ENCODE results near the gene GSG1L.
A peak's percentile ranks its signal among the peaks of the same experiment; 100 is the strongest.
"Not testable (repeated sequence)": the region's sequence is repeated elsewhere in the genome, so short reads cannot be mapped to it uniquely, and the experiment has no call there.

Gene GSG1L

DNA sequence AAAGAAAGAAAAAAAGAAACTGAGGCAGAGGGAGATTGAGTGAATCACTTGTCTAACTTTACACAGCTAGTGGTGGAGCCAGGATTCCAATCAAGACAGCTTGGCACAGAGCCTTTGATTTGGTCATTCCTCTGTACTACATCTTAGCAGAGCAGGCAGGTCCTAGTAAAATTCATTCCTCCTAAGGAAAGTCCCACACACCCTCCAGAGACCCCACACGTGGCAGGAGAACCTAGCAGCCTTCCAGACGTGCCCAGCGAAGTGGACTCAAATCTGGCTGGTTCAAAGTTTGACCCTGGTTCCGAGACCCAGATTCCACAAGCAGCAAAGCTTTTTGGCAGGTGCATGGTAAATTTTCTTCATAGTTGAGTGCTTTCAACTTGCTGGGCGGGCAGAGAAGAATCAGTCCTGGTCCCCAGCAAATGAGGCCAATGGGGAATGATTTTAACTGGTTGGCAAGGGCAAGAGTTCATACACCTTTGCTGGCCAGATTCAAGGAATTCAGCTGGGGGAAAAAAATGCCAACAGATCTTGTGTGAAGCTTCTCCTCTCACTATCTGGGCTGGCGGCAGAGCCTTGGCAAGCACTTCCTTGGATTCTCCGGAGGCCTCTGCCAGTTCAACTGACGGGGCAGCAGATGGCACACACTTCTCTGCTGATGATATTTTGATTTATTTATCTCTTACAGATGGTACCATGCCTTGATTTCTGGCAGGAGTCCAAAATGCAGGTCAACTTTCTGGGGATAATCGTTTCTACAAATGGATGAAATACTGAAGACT lies 82.4 kb downstream of the GSG1L start:
- DNase-seq (ENCODE audit: low spot score): no peak

DNA sequence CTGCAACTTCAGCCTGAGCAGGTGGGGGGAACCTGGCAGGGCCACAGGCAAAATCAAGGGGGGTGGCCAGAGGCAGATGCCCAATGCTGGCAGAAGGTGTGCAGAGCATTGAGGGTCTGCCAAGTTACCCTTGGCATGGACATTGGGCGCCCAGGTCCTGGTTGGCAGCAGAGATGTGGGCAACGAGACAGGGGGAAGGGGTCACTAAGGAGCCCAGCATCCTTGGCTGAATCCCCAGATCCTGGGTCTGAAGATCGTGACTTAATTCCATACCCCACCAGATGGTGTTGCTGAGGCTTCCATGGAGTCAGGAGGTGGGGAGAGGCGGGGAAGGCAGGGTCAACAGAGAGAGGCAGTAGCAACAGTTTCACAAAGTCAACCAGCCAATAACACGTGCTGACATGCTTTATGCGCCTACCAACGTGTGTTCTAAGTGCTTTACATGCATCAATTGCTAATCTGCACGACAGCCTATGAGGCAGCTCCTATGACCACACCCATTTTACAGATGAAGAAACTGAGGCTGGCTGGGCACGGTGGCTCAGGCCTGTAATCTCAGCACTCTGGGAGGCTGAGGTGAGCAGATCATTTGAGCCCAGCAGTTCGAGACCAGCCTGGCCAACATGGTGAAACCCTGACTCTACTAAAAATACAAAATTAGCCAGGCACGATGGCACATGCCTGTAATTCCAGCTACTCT lies 83.3 kb downstream of the GSG1L start:
- no peak for DNase-seq (ENCODE audit: low spot score)

DNA sequence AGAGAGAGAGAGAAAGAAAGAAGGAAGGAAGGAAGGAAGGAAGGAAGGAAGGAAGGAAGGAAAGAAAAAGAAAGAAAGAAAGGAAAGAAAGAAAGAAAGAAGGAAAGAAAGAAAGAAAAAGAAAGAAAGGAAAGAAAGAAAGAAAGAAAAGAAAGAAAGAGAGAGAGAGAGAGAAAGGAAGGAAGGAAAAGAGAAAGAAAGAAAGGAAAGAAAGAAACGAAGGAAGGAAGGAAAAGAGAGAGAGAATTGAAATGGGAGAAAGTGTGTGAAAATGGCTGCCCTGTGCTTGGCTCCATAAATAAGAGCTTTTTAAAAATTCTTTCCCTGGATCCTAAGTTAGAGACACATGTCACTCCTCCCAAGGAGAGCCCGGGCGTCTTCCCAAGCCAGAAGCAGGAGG lies 83.8 kb downstream of the GSG1L start:
- not testable (repeated sequence) for DNase-seq (ENCODE audit: low spot score)

DNA sequence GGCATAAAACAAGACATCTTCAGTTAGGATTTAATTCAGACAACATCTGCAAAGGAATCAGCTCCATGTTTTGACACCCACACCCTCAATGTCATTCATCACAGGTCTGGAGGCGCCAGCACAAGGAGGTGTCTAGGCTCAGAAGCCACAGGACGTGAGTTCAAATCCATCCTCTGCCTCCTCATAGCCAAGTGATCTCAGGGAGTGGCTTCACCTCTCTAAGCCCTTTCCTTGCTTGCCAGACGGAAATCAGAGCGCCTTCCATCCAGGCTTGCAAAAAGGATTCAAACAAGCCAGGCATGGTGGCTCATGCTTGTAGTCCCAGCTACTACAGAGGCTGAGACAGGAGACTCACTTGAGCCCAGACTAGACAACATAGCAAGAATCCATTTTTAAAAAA lies 84.6 kb downstream of the GSG1L start:
- DNase-seq (ENCODE audit: low spot score): no peak

DNA sequence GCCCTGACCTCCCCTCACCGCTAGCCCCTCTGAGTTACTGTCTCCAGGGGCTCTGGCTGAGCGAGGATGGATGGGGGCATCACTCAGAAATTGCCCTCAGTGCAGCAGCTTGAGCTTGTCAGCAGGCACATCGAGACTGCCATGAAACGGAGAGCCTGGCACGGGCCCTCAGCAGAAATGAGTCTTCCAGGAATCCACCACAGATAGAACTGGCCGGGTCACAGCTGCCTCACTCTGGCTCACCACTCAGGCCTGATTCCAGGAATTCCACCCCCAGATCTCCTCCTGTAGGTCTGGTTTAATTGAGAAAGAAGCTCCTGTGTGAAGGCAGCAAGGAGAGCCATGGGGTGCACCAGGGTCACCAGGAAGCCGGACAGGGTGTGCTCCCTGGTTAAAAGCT lies 85.5 kb downstream of the GSG1L start:
- DNase-seq (ENCODE audit: low spot score): no peak

DNA sequence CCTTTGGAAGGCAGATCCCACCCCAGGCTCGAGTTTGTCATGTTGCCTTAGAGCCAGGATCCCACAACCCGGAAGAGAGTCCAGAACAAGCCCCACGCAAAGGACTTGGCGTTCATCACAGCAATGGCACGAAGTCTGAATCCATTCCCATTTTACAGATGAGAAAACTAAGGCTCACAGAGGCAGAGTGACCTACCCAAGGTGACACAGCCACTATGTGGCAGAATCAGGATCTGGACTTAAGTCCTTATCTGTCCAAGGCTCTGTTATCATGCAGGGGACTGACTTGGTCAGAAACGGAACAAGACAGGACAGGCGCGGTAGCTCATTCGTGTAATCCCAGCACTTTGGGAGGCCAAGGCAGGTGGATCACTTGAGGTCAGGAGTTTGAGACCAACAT lies 86.5 kb downstream of the GSG1L start:
- DNase-seq (ENCODE audit: low spot score): no peak

DNA sequence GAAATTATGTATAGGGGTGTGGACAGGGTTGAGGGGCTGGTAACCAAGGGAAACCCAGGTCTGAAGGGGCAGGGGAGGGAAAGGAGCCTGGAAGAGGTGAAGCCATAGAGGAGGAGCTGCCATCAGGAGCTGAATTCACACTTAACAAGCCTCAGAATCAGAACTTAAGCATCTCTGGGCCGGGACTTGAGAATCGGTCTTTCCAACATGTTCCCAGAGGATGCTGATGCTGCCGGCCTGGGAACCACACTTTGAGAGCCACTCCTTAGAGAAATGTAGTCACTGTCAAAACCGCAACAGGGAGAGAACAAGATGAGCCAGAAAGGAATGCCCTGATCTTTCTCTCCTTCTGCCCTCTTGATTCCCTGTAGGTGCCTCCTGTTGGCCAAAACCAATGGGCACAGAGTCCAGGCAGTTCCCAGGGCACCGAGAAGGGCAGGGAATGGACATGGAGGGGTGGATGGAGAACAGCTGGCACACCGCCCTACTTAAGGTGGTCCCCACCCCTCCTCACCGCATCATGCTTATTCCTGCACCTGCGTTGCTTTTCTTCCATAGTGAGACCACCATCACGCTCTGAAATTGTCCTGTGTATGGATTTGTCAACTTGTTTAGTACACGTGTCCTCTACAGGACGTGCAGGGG lies 88.5 kb downstream of the GSG1L start:
- DNase-seq (ENCODE audit: low spot score): no peak

DNA sequence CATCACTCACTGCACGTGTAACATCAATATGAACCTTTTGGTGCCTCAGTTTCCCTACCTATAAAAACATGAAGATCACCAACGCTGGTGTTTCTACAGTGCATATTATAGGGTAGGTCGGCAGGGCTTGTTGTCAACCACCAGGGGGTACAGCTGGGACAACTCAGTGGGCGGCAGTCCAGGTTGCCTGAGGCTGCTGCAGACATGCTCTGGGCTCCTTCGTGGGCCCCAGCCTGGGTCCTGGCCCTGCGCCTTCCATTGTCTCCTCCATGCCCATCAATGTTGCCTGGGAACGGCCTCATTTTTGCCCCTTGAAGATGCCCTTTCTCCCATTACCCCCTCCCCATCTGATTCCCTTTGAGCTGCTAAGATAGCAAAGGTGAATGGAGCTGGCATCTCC lies 89.8 kb downstream of the GSG1L start:
- DNase-seq (ENCODE audit: low spot score): peak; percentile 37

DNA sequence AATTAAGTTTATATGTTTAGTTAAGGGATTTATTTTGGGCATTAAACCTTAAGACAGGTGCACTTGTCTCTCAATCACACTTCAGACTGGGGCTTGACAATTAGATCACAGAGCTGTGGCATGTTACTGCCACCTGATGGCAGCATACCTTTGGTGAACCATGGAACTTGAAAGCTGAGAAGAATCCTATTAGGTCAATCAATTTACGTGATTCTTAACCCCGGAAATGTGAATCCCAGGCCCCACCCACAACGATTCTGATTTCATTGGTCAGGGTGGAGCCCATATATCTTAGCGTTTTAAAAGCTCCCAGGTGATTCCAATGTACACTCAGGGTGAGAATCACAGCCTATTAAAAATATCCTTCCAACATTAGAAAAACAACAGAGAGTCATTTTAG lies 91.0 kb downstream of the GSG1L start:
- peak; percentile 79 for DNase-seq (ENCODE audit: low spot score)

DNA sequence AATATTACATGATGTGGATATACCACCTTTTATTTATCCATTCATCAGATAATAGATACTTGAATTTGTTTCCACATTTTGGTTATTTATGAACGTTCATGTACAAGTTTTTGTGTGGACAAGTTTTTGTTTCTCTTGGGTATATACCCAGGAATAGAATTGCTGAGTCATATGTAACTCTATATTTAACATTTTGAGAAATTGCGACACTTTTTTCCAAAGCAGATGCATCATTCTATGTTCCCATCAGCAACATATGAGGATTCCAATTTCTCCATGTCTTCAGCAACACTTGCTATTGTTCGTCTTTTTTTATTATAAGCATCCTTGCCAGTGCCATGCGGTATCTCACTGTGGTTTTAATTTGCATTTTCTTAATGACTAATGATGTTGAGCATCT lies 93.9 kb downstream of the GSG1L start:
- no peak for DNase-seq (ENCODE audit: low spot score)

DNA sequence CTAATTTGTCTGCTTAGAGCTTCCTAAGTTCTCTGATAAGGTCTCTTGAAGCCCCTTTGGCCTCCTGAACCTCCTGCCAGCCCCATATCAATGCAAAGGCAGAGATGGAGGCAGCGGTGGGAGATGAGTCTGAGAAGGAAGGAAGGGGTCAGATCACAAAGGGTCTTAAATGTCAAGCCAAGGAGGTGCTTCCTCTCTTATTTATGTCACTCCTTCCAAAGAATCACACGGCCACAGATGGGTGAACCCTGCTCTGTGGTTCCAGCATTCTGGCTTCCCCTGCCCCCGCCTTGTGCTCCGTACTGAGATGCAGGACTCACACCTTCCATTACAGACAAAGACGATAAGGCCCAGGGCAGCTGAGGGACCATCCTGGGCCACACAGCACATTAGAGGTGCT lies 96.3 kb downstream of the GSG1L start:
- DNase-seq (ENCODE audit: low spot score): no peak

DNA sequence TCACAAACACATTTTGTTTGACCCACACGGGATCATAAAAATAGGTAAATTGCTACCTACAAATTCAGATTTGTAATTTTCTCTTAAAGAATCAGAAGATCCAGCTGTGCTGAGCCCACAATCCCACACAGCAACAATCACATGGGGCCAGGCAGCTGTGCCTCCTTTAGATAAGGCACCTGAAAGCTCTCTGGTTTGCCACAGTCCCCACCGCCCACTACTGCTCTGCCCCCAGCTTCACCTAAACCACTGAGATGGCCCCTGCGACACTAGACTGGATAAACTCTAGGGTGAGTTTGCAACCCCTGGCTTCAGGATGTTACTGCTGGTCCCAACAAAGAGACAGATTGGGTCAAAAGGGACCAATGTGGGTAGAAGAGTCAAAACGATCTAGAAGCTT lies 96.8 kb downstream of the GSG1L start:
- no peak for DNase-seq (ENCODE audit: low spot score)

DNA sequence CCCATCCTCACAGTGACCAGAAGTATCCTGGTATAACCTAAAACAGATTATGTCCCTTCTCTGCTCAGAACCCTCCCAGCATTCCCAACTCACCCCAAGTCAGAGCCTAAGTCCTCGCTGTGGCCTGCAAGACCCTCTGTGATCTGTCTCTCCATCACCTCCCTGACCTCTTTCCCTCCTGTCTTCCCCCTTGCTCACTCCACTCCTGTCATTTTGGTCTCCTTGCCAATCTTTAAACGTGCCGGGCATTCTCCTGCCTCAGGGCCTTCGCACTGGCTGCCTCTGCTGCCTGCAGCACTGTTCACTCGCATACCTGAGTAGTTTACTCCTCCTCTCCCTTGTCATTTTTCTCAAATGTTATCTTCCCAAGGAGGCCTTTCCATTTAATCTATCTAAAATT lies 97.7 kb downstream of the GSG1L start:
- DNase-seq (ENCODE audit: low spot score): no peak

DNA sequence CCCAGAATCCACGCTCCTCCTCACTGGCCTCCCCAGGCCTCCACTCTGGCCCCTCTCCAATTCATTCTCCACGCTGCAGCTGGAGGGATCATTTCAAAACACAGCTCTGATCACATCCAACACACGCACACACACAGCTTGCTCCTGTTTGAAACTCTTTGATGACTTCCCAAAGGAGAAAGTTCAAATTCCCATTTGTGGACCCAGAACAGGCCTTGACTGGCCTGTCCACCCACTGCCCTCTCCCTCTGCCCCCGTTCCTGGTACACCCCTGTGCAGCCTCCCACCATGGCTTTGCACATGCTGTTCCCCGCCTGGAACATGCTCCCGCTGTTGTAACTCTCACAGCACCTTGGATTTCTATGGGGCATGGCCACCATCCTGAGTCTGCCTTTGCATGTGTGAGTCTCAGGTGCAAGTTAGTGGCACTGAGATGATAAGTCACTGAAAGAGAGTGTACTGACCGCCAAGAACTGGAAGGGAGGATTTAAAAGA lies 100.0 kb downstream of the GSG1L start:
- DNase-seq (ENCODE audit: low spot score): no peak

DNA sequence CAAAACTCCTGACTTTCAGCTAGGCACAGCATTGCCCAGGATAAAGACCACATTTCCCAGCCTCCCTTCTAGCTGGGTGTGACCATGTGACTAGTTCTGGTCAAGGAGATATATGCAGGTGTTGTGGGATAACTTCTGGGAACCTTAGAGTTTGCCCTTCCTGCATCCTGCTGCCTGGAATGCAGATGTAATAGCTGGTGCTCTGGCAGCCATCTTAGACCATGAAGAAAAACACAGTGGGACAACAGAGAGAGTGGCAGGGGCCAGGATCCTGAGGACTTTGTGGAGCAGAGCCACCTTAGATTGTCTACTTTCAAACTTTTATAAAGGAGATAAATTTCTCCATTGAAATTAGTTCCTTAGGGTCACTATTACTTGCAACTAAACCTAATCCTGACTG lies 101.3 kb downstream of the GSG1L start:
- DNase-seq (ENCODE audit: low spot score): no peak

DNA sequence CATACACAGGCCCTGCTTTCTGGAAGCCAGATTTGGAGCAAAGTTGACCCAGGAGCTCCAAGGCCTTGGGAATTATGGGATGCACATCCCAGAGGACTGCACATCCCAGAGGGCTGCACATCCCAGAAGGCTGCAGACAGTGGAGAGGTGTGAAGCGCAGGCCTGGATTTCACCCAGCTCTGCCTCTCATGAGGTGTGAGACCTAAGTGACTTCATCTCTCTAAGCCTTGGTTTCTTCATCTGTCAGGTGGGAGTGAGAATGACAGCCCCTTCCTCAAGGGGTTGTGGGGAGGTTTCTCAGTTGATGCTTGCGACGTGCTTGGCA lies 102.3 kb downstream of the GSG1L start:
- DNase-seq (ENCODE audit: low spot score): no peak

DNA sequence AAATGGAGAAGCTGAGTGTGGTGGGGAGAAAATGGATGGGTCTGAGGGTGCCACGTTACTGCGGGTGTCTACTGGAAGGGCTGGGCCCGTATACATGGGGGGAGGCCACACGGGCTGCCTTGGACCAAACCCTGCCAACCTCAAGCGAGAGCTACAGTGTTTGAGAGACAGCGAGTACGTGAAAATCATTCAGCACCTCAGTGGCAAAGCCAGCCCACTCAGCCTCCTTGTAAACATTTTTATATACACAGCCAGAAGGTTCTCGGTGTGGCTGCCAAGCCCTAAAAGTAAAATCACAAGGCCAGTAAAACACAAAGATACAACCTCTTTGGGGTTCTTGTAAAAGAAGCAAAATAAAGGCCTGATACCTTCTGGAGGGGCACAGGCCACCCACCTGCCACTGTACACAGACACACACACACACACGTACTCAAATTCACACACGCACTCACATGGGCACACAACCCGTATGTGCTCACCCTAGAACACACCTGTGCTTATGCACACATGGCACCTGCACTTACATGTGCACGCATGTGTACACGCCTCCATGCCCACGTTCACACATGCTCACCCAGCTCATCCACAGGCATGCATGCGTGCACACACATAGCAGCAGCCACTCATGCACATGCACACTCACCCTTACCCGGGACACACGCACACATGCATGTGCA lies 102.8 kb downstream of the GSG1L start:
- DNase-seq (ENCODE audit: low spot score): no peak

DNA sequence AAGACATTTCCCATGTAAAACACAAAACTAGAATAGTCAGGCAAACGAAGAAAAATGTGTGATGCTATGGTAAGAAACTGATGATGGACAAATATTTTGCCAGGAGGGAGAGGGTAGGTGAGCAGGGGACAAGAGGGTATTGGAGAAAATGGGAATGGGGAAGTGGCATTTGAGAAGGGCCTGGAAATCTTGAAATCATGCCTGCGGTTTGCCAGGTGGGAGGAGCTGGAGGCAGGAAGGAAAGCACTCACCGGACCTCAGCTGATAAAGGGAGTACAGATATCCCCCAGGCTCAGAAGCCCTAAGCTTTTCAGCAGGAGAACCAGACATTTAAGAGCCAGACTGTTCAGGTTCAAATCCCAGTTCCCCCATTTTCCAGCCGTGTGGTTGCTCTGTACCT lies 103.6 kb downstream of the GSG1L start:
- no peak for DNase-seq (ENCODE audit: low spot score)

DNA sequence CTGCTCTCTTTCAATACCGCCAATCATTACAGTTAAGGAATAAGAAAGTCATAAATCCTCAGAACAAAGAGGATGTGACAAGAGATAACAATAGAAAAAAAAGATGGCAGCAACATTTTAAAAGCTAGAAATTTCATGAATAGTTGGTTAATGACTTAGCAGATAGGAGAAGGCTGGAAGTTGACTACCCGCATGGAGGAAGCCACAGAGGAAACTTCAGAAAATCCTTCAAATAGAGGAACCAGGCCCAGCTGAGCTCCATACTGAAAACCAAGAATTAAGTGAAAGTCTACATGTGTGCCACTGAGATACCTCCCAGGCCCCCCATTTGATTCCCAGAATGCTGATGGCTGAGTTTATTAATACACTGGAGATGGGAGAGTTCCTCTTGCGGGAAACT lies 109.3 kb downstream of the GSG1L start:
- DNase-seq (ENCODE audit: low spot score): no peak

DNA sequence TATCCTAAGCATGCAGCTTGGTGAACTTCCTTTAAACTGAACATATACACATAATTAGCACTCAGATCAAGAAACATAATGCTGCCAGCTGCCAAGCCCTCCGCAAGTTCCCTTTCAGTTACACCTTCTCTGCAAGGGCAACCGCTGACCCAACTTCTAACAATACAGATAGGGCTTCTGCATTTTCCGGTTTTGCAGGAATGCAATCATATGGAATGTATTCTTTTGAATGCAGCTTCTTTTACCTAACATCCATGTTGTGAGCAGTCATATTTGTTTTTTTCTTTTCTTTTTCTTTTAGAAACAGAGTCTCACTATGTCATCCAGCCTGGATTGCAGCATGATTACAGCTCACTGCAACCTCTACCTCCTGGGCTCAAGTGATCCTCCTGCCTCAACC lies 110.7 kb downstream of the GSG1L start:
- DNase-seq (ENCODE audit: low spot score): no peak

DNA sequence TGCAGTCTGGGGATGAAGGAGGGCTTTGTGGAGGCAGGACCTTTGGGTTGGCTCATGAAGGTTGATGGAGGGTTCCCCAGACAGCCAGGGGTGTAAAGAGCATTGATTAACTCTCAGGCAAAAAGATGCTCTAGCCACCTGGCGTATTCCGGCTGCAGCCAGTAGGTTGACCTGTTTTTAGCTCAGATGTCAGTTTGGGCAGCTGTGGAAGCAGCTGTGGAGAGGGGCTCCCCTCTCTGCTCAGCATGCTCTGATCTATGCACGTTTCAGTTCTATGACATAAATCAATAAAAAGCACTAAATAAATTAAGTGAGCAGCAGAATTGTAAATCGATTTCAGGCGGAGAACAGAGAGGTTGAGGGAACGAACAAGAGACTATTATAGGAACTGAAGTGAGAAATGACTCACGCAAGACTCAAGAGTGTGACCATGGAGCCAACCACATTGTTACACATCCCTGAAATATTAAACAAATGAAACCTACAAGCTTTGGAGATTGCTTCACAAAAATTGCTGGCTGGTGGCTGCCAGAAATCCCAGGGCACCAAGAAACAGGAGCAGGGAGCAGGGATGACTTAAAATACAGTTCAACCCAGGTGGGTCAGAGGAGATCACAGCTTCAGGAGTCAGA lies 111.9 kb downstream of the GSG1L start:
- DNase-seq (ENCODE audit: low spot score): no peak

DNA sequence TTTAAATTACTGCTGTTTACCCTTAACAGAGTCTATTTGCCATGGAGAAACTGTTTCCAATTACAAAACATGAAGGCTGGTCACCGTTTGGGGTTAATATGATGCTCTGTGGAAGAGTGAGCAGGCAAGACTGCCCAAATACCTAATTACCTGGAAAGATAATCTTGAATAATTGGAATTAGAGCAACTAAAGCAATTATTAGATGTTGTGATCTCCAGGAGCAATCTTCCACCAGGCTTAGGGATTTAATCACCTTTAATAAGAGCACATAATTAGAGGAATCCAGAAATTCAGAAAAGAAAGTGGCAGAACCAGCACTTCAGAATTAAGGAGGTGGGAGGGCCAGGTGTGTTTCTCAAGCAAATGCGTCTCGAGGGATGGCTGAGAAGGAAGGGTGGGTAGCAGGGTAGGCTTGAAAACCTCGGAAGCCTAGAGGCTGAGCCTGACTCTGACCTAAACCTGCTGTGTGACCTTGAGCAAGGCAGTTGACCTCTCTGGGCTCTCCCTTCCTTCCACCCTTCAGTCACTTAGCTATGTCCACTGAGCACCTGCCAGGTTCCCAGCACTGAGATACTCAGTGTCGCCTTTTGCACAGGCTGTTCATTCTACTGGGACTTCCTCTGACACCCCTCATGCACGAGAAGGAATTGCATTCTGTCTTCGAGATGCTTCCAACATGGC lies 113.2 kb downstream of the GSG1L start:
- DNase-seq (ENCODE audit: low spot score): no peak
